Stimulated activated CD4-positive, alpha-beta T cell treated with anti-CD3 and anti-CD28 coated beads, TNF-alpha, amount 100 ng/mL, for 48 hours (primary cell): ENCODE results near the gene ASTN1.

Experiments used
- DNase-seq, 3 donors: peaks; one replicate each; pipeline ENCODE4 v3.0.0-alpha.2; 2020; ENCODE audit warnings: low read depth in 3 of 3

ASTN1 gene

DNA sequence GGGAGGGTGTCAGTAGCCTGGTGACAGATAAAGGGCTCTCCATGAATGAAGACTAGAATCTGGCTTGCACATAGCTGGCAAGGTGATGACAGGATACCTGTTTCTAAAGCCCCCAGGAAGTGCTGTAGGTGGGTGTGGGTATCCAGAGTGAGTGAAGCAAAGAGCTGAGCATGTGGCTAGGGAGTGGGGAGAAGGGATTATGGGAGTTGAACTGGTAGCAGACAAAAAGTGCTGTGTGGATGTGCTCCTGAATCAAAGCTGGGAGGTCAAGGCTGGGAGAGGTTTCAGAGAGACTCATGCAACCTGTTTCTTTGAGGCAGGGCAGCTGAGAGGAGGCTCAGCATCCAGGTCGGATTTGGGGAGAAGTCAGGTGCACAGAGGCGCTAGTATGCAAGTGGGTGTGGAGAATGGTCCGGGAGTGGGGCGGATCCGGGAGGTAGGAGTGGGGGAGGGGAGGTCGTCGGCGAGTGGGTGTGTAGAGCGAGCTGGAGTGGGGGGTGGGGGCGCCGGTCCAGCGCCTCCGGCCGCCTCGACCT, 600 bp downstream of the ASTN1 start:
- DNase-seq: no peak

DNA sequence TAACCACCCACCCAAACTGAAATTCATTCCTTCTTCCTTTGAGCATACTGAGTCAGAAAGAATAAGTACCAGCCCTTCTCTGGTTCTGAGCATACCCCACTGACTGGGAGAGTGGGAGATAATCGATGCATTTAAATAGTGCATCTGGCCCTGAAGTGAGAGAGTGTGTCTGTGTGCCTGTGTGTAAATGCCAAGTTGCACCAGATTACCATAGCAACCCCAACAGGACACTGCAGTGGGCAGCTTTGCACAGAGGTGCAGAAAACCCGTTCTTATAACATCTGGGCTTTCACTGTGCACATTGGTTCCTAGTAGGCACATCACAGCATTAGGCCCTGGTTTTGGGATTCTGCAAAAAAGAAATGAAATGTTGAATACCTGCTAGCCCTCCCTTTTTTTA, 2.3 kb downstream of the ASTN1 start:
- DNase-seq: no peak

DNA sequence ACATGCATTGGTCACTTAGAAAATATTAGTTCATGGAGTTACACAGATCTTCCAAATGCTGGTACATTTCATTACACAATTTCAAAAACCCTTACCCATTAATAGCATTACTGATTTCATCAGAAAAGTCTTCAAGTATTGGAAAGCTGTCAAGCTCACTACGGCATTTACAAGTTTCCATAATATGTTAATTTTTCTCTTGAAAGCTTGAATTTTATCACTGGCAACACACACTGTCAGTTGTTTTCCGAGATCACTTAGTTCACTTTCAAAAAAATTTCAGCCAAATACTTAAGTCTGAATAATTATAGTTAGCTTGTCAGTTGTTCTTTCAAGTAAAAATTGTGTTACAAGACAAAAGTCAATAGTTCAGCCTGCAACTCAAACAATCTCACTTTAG, 18.0 kb downstream of the ASTN1 start:
- no peak for DNase-seq

DNA sequence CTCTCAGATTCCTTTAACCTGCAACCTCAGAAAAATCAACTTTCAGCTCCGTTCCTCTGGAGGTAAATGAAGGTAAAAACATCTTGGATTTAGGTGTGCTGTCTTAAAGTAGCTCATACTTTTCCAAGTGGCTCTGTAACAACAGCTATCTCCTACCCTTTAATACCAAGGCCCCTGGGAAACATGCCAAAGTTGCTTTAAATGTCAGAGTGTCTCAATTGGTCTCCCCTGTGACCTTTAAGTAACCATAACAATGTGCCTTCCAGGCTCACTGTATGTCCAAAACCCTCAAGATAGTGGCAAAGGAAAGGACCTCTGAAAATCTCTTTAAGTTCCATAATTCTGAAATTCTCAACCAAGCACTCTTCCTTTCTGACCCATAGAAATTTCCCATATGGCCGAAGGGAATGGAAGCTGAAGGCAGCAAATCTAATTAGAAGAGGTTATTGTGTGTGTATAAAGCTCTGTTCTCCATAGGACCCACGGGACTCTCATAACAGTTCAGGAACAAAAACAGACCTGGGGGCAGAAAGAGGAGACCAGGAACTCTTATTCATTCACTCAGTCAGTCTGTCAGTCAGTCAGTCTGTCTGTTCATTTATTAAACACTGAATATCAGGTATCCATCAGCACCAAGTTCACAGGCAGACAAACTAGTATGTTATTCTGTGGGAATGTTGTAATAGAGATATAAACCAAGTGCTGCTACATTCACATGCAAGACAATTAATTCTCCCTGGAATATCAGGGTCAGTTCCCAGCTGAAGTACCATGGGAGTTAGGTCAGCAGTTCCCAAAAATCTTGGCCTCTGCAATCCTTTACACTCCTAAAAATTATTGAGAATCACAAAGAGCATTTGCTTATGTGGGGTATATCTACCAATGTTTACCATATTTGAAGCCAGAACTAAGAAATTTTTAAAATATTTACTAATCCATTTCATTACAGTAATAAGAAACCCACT, 19.1 kb downstream of the ASTN1 start:
- no peak for DNase-seq

DNA sequence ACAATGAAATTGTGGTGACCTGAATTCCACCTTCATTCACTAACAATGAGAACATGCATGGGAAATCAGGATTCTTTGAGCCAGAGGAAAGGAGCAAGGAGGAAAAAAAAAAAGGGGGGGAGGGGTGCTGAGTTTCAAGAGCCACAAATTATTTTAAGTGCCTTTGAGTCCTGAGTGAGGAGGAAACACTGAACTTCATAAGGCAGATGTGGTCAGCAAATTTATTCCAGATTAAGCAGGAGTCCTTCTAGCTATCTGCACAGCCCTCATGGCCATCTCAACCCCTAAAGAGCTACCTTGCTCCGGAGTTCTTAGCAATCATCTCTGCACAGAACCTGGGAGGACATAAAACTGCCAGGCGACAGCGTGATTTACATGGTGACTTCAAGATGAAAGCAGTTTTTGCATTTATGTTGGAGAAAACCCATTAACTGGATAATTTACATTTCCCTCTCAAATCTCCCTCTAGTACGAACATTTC, 21.7 kb downstream of the ASTN1 start:
- no peak for DNase-seq

DNA sequence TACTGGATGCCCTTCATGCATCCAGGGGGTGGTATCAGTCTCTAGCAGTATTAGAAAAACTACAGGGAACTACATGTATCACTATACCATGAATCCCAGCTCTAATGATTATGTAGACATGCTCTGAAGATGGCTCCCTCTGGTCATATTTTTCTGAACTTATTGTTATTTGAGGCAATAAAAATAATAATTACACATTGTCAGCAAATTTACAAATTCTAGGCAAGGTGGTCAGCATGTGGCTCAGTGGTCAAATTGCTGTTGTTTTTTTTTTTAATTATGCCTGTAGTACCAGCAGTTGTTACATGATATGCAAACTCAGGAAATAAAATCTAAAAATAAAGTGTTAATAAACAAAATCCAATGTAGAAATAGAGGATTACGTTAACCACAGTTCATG, 22.5 kb downstream of the ASTN1 start:
- DNase-seq: no peak

DNA sequence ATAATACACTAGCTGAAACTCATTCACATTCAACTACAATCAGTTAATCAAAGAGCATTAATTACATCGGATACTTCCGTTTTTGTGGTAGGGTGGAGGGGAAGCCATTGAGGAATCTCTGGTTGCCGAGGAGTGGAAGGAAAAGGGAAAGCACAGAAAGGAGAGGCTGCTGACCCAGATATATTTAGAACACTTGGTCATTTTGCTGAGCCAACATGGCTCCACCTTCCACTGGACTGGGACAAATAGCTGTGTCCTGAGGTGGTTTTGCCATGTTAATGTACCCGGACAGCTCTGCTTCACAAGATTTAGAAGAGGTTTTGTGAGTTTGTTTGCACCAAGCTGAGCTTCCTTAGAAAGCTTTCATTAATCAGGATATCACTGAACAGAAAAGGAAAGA, 26.2 kb downstream of the ASTN1 start:
- no peak for DNase-seq

DNA sequence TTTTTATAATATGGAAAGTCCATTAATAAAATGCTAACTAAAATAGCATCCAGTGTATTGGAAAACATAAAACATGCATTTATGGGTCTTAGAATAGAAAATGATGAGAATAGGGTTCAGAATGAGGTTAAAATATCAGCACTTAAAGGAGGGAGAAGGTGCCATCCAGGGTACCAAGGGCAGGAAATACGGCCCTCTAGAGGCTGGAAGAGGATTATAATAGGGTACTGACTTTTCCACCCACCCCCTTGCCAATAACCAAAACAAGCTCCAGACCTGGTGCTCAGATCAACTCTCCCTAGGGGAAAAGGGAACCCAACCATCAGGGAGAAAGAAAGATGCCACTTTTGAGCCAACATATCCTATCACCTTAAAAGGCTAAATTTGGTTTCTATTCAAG, 26.7 kb downstream of the ASTN1 start:
- DNase-seq: no peak

DNA sequence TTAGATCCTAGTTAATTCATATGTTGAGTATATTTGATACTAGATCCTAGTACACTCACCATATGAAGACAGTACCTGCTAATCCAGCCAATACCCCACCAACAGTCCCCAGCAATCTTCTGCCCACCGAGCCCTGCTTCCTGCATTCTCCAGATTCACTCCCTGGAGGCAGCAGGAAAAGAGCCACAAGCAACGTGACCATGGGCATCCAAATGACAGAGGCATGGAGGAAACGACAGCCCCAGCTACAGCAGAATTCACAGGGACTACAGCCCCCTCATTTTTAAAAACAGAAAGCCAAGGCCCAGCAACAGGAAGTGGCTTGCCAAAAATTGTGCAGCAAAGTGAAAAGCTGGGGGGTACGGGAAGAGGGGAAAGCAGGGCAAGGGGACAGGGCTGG, 29.3 kb downstream of the ASTN1 start:
- no peak for DNase-seq

DNA sequence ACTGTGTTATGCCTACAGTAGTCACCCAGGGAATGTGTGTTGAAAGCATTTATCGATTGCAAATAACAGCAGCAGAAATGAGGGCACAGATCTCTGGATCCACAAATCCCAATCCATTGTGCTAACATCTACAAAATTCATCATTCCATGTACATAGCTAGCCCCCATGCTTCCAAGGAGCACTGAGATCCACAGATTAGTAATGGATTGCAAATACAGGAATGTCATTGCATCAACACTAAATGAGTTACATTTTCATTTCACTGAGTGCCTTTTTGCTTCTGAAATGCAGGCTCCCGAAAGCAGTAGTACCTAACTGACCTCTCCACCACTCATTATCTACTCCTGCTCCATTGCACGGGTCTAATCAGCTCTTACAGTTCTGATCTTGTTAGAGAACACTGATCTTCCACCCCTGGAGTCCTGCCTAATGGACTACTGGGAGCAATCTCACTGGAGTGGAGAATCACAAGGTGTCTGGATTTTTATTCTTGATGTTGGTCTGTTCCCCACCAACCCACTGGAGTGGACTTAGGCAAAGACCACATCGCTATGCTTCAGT, 30.5 kb downstream of the ASTN1 start:
- DNase-seq: no peak

DNA sequence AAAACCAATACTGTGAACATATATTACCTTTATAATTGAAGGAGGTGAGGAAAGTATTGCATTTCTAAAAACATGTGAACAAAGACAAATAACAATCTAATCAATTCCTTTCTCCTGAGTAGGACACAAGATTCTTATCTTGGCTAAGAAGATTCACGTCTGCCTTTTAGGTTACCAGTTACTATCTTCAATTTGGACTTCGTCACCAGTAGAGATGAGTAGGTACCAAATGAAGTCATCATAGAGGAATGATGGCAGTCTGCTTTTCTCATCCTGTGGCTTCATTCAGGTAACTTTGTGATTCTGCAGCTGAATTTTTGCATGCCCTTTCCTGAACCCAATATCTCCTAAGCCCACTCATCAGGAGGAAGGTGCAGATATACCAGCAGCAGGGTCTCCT, 32.4 kb downstream of the ASTN1 start:
- no peak for DNase-seq

DNA sequence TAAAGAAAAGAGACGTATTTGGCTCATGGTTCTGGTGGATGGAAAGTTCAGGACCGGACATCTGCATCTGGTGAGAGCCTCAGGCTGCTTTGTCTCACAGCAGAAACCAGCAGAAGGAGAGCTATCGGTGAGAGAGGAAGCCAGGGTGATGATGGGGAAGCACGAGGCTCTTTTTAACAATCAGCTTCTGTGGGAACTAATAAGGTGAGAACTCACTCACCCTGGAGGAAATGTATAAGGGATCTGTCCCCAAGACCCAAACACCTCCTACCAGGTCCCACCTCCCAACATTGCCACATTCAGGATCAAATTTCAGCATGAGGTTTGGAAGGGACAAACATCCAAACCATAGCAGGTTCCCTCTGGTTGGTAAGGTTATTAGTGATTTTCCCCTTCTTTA, 32.8 kb downstream of the ASTN1 start:
- no peak for DNase-seq

DNA sequence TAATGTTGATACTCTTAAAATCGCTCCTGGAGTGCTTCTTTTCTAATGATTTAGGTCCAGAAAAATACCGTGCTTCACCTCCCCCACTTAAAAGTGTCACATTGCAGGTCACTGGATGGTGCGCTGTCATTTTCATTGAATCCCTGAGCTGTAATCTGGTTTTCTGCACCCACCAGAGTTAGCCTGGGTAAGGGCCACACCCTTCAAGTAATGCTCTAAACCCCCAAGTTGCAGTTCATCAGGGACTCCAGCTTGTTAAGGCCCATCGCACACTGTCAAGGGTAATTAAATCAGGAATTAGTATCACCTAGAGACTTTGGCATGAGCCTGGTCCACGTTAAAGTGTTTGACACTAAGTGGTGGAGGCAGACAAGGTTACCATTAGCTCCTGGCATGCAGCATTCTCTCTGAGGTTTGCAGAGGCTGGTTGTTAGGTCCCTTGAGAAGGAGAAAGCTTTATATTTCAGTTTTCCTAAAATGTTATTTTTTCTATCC, 34.0 kb downstream of the ASTN1 start:
- no peak for DNase-seq

DNA sequence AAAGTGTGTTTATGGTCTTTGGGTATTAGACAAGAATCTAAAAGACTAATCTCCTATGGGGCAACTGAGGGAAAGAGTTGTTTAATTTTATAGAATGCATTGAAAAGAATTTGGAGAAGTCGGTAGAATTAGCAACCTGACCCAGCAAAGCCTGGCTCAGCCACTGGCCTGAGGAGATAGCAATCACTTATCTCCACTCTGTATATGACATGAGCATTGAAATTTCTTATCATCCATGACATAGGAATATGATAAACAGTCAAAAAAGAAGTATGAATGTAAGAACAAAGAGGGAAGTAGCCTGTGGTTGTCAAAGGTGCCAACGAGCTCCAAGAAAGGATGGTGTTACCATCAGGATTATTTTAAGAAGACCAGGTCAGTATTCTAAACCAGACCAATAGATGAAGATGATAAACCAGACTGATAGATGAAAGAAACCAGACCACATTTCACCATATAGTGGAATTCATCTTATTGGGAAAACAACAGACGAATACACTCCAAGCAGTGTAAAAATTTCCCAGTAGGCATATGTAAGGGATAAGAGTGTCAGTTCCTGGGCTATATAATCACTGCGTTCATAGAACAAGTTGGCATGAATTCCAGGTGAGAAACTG, 35.7 kb downstream of the ASTN1 start:
- no peak for DNase-seq

DNA sequence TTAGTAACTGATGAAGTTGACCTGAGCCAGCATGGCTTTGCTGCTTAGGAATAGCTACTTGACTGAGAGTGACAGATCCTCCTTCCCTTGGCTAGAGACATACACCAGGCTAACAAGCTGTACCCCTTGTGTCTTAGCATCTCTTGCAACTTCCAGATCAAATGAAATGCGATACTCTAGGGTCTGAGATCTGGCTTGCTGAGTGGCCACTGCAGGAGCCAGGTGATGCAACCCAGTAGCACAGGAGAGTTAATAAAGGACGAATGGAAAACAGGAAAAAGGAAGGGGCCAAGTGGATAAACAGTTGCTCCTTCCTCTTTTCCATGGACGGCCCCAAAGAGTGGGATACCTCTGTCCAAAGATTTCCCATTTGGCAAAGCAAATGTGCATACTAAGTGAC, 38.2 kb downstream of the ASTN1 start:
- DNase-seq: no peak

DNA sequence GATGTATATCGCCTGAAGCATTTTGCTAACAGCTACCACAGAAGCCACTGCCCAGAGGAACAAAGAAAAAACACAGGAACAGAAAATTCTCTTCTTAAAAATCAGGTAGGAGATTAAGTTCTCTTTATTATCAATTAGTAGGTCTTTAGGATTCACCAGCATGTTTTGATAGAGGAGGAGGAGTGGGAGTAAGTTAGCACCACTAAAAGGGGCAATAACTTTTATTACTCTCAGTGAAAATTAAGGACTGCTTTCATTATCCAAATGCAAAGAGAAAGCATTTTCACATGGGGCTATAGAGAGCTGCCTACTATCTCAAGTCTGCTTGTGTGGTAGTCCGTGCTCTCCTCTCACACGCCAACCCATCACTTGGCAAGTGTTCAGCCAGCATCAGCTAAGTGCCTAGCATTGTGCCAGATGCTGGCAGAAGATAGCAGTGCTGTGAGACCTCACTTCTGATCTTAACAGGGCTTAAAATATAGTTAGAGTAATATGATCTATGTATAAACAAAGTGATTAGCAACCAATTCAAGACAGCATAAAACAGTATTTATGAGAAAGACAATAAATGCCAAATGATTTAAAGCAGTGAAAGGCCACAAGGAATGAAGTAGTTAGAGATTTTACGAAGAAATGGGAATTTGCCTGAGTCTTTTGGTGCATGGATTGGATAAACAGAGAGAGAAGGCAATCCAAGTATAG, 39.8 kb downstream of the ASTN1 start:
- no peak for DNase-seq

DNA sequence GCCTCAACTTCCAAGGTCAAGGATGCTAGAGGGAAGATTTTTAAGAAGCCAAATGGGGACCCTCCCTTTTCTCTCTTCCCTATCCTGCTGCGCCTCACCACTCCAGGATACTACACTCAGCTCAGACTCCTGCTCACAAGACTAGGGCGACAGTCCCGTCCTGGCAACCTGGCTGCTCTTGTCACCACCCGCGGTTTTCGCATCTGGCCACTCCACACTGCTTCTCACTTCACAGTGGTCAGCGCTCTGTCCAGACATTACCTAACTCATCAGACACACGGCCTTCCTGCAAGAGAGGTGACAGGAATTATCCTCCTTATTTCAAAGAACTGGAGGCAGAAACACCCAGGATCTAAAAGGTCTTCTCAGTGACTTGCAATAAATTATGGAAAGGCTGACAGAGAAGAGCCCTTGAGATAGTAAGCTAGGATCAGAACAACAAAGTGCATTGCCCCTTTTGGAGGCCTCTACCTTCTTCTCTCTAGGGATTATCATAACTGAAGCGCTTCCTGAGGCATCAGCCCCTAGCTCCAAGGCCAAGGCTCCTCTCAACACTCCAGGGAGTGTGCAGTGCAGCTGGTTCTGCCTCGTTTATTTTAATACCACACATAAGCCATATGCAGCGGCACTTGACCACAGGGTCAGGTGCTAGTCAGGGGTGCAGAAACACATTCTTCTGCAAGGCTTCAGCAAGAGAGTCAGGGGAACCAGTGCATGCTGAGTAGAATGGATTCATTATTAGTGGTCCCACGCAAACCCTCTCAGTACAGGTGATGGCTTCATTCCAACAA, 41.9 kb downstream of the ASTN1 start:
- DNase-seq: no peak

DNA sequence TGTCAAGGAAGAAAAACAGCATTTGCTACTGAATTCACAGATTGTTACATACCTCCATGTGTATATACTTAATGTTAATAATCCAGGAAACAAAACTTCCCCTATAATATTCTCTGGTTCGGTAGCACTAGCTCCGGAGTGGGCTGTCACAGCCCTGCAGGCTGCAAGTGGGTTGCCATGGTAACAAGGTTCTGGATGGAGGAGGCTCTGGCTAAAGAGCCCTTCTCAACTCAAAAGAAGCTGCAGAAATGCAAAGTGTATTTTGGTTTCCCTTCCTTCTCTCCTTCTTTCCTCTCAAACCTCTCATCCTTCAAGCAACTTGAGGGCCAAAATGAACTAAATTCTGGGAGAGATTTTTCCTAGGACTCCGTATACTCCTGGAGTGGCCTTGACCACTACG, 45.2 kb downstream of the ASTN1 start:
- DNase-seq: no peak

DNA sequence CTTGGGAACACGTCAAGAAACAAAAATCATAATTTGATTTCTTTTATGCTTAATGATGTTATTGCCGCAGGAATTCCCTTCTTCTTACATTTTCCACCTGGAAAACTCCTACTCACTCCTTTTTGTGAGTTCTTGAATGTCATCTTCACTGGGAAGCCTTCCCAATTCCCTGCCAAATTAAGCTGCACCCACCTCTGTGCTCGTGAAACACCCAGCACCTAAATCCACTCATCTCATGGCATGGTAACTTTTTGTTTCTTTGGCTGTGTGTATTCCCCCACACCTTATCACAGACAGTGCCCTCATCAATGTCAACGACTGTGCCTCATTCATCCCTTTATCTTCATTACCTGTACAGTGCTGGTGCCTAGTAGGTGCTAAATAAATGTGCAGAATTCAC, 45.6 kb downstream of the ASTN1 start:
- no peak for DNase-seq

DNA sequence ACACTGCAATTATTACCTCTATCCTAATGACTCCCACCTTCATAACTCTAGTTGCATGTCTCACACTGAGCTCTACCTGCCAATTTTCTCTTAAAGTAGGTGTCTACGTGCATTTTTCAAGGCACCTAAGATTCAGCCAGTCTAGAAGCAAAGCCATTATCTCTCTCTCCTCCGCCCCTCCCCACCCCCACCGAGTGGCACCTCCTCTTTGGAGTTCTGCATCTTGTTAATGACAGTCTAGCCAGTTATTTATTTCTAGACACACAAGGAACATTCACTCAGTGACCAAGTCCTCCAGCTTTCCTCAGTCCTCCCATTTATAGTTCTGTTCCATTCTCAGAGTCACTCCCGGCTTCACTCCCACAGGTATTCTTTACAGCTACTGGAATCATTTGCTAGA, 47.6 kb downstream of the ASTN1 start:
- no peak for DNase-seq
